Gastroesophageal sphincter (tissue), 4 donors: ENCODE results near the gene STON2. TPM values are rescaled to one million over a fixed set of nuclear protein-coding genes. Genes with fewer than 3 reads are reported as not detected.

Experiments
- ATAC-seq: fragments of 150-250 bp; one replicate; pipeline ENCODE4 v1.9.1; 2016; ENCODE audit warnings: mild to moderate bottlenecking, moderate library complexity
- H3K27ac ChIP-seq, 4 donors: fragments of 200-600 bp; sonication (generic) in 3 of 4; 1 replicate in 3 of 4; 2 replicates in 1 of 4; pipeline ENCODE4 v1.5.1; 2016 to 2019
- H3K27me3 ChIP-seq: fragments of 200-600 bp; sonication (generic); one replicate; pipeline ENCODE4 v1.5.1; 2019
- H3K36me3 ChIP-seq, 2 donors: fragments of 200-600 bp; sonication (generic); one replicate each; pipeline ENCODE4 v1.5.1; 2019; ENCODE audit warnings: control low read depth in 1 of 2
- H3K4me1 ChIP-seq, 3 donors: fragments of 200-600 bp; sonication (generic); 1 replicate in 2 of 3; 2 replicates in 1 of 3; pipeline ENCODE4 v1.5.1; 2016 to 2019; ENCODE audit warnings: control low read depth in 2 of 3
- H3K4me3 ChIP-seq, 2 donors: fragments of 200-600 bp; sonication (generic); one replicate each; pipeline ENCODE4 v1.5.1; 2019; ENCODE audit warnings: mild to moderate bottlenecking in 1 of 2, moderate library complexity in 1 of 2
- H3K9me3 ChIP-seq, 3 donors: fragments of 200-600 bp; sonication (generic); one replicate each; pipeline ENCODE4 v1.5.1; 2017 to 2019; ENCODE audit warnings: control low read depth in 2 of 3
- CTCF ChIP-seq, 4 experiments: fragments of 200-600 bp in 2 of 4; fragments of 450-650 bp in 2 of 4; sonication (generic) in 1 of 4; IDR thresholded peaks; one replicate each; pipeline ENCODE4 v1.5.1; 2017 to 2019; ENCODE audit warnings: antibody characterized with exemption in 4 of 4, mild to moderate bottlenecking in 2 of 4, moderate library complexity in 2 of 4
- EP300 ChIP-seq: sonication (generic); formaldehyde crosslinking; IDR thresholded peaks from one replicate; pipeline ENCODE4 v1.6.1; 2017; ENCODE audit warnings: antibody characterized with exemption, mild to moderate bottlenecking
- POLR2A ChIP-seq, 2 donors: fragments of 450-650 bp; IDR thresholded peaks; one replicate each; pipeline ENCODE4 v1.6.1; 2017; ENCODE audit warnings: antibody characterized with exemption in 2 of 2, mild to moderate bottlenecking in 2 of 2, moderate library complexity in 1 of 2
- POLR2AphosphoS5 ChIP-seq: sonication (generic); formaldehyde crosslinking; IDR thresholded peaks from one replicate; pipeline ENCODE4 v1.6.1; 2017; ENCODE audit warnings: antibody characterized with exemption
- WGBS, 2 donors: methylation state at CpG; one replicate each; pipeline ENCODE4 v1.1.5; 2018; ENCODE audit warnings: low coverage in 1 of 2; 5-methylcytosine and 5-hydroxymethylcytosine counted together
- total RNA-seq, 4 donors: library from RNA; depleted of rRNA; stranded (reverse); fragments of >200 nt; gene quantifications; one replicate each; pipeline ENCODE4 v1.1.0, GENCODE V29; 2016

STON2 gene
- total RNA-seq, 4 donors from 2014 or later, result 2.8 to 11.6 (median 11.5) TPM

GRCh38 chr14:81446279-81447007 lies 46.3 kb upstream of the STON2 start:
- no peak for ATAC-seq
- peaks cover 70% of the 10 kb centered on the region for H3K27me3 ChIP-seq
- TF ChIP-seq EP300, result no peak
- no peak for TF ChIP-seq POLR2A (IDR thresholded peaks at IDR 0.05)
- no peak for TF ChIP-seq POLR2AphosphoS5
- no peak for TF ChIP-seq CTCF (IDR thresholded peaks at IDR 0.05)
- 78 to 81% methylated on average over 6 to 8 of the region's 9 CpGs for WGBS, 2 donors
- no peak overlapping the region for H3K27ac ChIP-seq
- no peak overlapping the region for H3K4me3 ChIP-seq
- H3K36me3 ChIP-seq, result no peaks in the 10 kb centered on the region
- H3K4me1 ChIP-seq, result peaks cover 0 to 36% (median 4%) of the 10 kb centered on the region in 3 donors
- no peaks in the 10 kb centered on the region for H3K9me3 ChIP-seq

GRCh38 chr14:81441626-81442134 lies 41.6 kb upstream of the STON2 start:
- no peak for ATAC-seq
- Histone ChIP-seq H3K4me1 (peaks cover 0 to 9% (median 5%) of the 10 kb centered on the region in 3 donors), H3K9me3 (no peaks in the 10 kb centered on the region), H3K36me3 (no peaks in the 10 kb centered on the region), H3K27me3 (peaks cover 77% of the 10 kb centered on the region), H3K4me3 (no peak overlapping the region), H3K27ac (no peak overlapping the region)
- TF ChIP-seq POLR2A (IDR thresholded peaks at IDR 0.05) (no peak), EP300 (no peak), CTCF (IDR thresholded peaks at IDR 0.05) (no peak), POLR2AphosphoS5 (no peak)
- WGBS, 2 donors, result 53 to 88% methylated on average over 5 of the region's 5 CpGs

GRCh38 chr14:81440041-81440440 lies 39.9 kb upstream of the STON2 start:
- 75 to 89% methylated on average over 3 of the region's 3 CpGs for WGBS, 2 donors
- H3K4me3 ChIP-seq, result no peak overlapping the region
- TF ChIP-seq POLR2A (IDR thresholded peaks at IDR 0.05), result no peak
- no peak for TF ChIP-seq EP300
- no peak for TF ChIP-seq POLR2AphosphoS5
- TF ChIP-seq CTCF (IDR thresholded peaks at IDR 0.05), result no peak
- H3K27ac ChIP-seq, result no peak overlapping the region
- no peaks in the 10 kb centered on the region for H3K9me3 ChIP-seq
- H3K27me3 ChIP-seq, result peaks cover 83% of the 10 kb centered on the region
- no peak for ATAC-seq
- H3K36me3 ChIP-seq, result no peaks in the 10 kb centered on the region
- H3K4me1 ChIP-seq, result peaks cover 0 to 20% (median 14%) of the 10 kb centered on the region in 3 donors

GRCh38 chr14:81437244-81437643 lies 37.1 kb upstream of the STON2 start:
- no peak overlapping the region for H3K4me3 ChIP-seq
- no peak for ATAC-seq
- peaks cover 96% of the 10 kb centered on the region for H3K27me3 ChIP-seq
- 20 to 48% methylated on average over 1 to 4 of the region's 4 CpGs for WGBS, 2 donors
- no peaks in the 10 kb centered on the region for H3K36me3 ChIP-seq
- H3K4me1 ChIP-seq, result peaks cover 0 to 21% (median 14%) of the 10 kb centered on the region in 3 donors
- no peaks in the 10 kb centered on the region for H3K9me3 ChIP-seq
- TF ChIP-seq CTCF (IDR thresholded peaks at IDR 0.05) (no peak), POLR2AphosphoS5 (no peak), POLR2A (IDR thresholded peaks at IDR 0.05) (no peak), EP300 (no peak)
- H3K27ac ChIP-seq, result no peak overlapping the region
